IMR-90 (cell line): ENCODE measurements around the gene ABCA12. TPM values are rescaled to one million over a fixed set of nuclear protein-coding genes. Genes with fewer than 3 reads are reported as not detected.

Experiments
- ATAC-seq: fragments of 200-7000 bp; cut with Tn5 transposase; 2 replicates; pipeline ENCODE4 v1.9.1; 2020; ENCODE audit warnings: low read depth, mild to moderate bottlenecking, moderate library complexity
- BruUV-seq: library from RNA; stranded (reverse); fragments of 400-500 nt; replicated peaks from 2 replicates; lab custom pipeline; 2021; lab: Mats Ljungman, UMichigan
- CTCF ChIA-PET: fragments of 300-600 bp; formaldehyde crosslinking; extraction: SDS; loops from one replicate; lab custom pipeline; 2021; ENCODE audit warnings: antibody characterized with exemption; lab: Yijun Ruan, JAX
- POLR2A ChIA-PET: fragments of 300-600 bp; sonication (Branson Sonifier 250); formaldehyde crosslinking; loops from one replicate; lab custom pipeline; 2022; ENCODE audit warnings: antibody characterized with exemption; ENCODE audit not compliant: unreplicated experiment; lab: Charles Lee
- DNase-seq: peaks from one replicate; pipeline ENCODE4 v3.0.0; 2013
- H2AFZ ChIP-seq: replicated peaks from 2 replicates; pipeline ENCODE3; 2013; ENCODE audit warnings: low read length, mild to moderate bottlenecking; ENCODE audit not compliant: poor library complexity
- H2AK5ac ChIP-seq: 2 replicates; pipeline ENCODE4 v1.6.1; 2013; ENCODE audit warnings: low read depth, low read length, inconsistent platforms
- H2AK9ac ChIP-seq: replicated peaks from 2 replicates; pipeline ENCODE3; 2013; ENCODE audit warnings: mild to moderate bottlenecking, low read depth, low read length, moderate library complexity; ENCODE audit not compliant: poor library complexity
- H2BK120ac ChIP-seq: 2 replicates; pipeline ENCODE4 v1.6.1; 2013; ENCODE audit warnings: low read depth, low read length, inconsistent platforms
- H2BK15ac ChIP-seq: 3 replicates; pipeline ENCODE4 v1.6.1; 2013; ENCODE audit warnings: low read depth, low read length, inconsistent platforms
- H2BK20ac ChIP-seq: 2 replicates; pipeline ENCODE4 v1.6.1; 2013; ENCODE audit warnings: low read depth, mild to moderate bottlenecking, inconsistent platforms, low read length, moderate library complexity
- H2BK5ac ChIP-seq: 2 replicates; pipeline ENCODE4 v1.6.1; 2013; ENCODE audit warnings: mild to moderate bottlenecking, low read depth, low read length, inconsistent platforms; ENCODE audit not compliant: poor library complexity, severe bottlenecking
- H3K14ac ChIP-seq: replicated peaks from 2 replicates; pipeline ENCODE4 v1.6.1; 2013; ENCODE audit warnings: low read depth, low read length, inconsistent platforms
- H3K18ac ChIP-seq: 2 replicates; pipeline ENCODE4 v1.6.1; 2013; ENCODE audit warnings: low read depth, low read length, control low read depth
- H3K23ac ChIP-seq: 2 replicates; pipeline ENCODE4 v1.6.1; 2013; ENCODE audit warnings: low read depth, low read length, inconsistent platforms
- H3K27ac ChIP-seq: 2 replicates; pipeline ENCODE4 v1.5.1; 2013; ENCODE audit warnings: mild to moderate bottlenecking, control low read depth, low read length; ENCODE audit not compliant: insufficient read depth
- H3K27me3 ChIP-seq: 2 replicates; pipeline ENCODE4 v1.6.1; 2013; ENCODE audit warnings: low read length; ENCODE audit not compliant: control insufficient read depth, insufficient read depth
- H3K36me3 ChIP-seq: 2 replicates; pipeline ENCODE4 v1.6.1; 2013; ENCODE audit warnings: low read length, mixed read lengths; ENCODE audit not compliant: control insufficient read depth, insufficient read depth
- H3K4ac ChIP-seq: 2 replicates; pipeline ENCODE4 v1.6.1; 2013; ENCODE audit warnings: low read depth, low read length, inconsistent platforms
- H3K4me1 ChIP-seq: 2 replicates; pipeline ENCODE4 v1.6.1; 2013; ENCODE audit warnings: low read length, mixed read lengths; ENCODE audit not compliant: control insufficient read depth, insufficient read depth
- H3K4me2 ChIP-seq: 2 replicates; pipeline ENCODE4 v1.6.1; 2013; ENCODE audit warnings: low read depth, mild to moderate bottlenecking, control low read depth, low read length, moderate library complexity
- H3K4me3 ChIP-seq: 2 replicates; pipeline ENCODE4 v1.5.1; 2013; ENCODE audit warnings: low read depth, mild to moderate bottlenecking, control low read depth, low read length, moderate library complexity; ENCODE audit not compliant: insufficient read depth
- H3K56ac ChIP-seq: 2 replicates; pipeline ENCODE4 v1.6.1; 2013; ENCODE audit warnings: low read length, inconsistent platforms; ENCODE audit not compliant: insufficient read depth; ENCODE audit errors: extremely low read depth
- H3K79me1 ChIP-seq, 2 experiments: 2 replicates each; pipeline ENCODE4 v1.6.1; 2013; ENCODE audit warnings: low read length in 2 of 2, inconsistent platforms in 1 of 2, low read depth in 1 of 2
- H3K9ac ChIP-seq: 2 replicates; pipeline ENCODE4 v1.6.1; 2013; ENCODE audit warnings: low read depth, low read length, control low read depth
- H3K9me1 ChIP-seq: 2 replicates; pipeline ENCODE4 v1.6.1; 2013; ENCODE audit warnings: low read length, inconsistent platforms; ENCODE audit not compliant: insufficient read depth
- H3K9me3 ChIP-seq: 2 replicates; pipeline ENCODE4 v1.6.1; 2013; ENCODE audit warnings: low read length; ENCODE audit not compliant: control insufficient read depth, insufficient read depth
- H4K20me1 ChIP-seq: 2 replicates; pipeline ENCODE4 v1.6.1; 2013; ENCODE audit warnings: low read length, inconsistent platforms; ENCODE audit not compliant: insufficient read depth
- H4K5ac ChIP-seq: 2 replicates; pipeline ENCODE4 v1.6.1; 2013; ENCODE audit warnings: mild to moderate bottlenecking, low read depth, low read length, control low read depth
- H4K8ac ChIP-seq, 2 experiments: 2 replicates each; pipeline ENCODE4 v1.6.1; 2013; ENCODE audit warnings: low read depth in 2 of 2, low read length in 2 of 2, control low read depth in 1 of 2, inconsistent platforms in 1 of 2
- H4K91ac ChIP-seq: 2 replicates; pipeline ENCODE4 v1.6.1; 2013; ENCODE audit warnings: low read depth, low read length, inconsistent platforms; ENCODE audit not compliant: insufficient read depth
- BHLHE40 ChIP-seq: fragments of 150-350 bp; IDR thresholded peaks from 2 replicates; pipeline ENCODE4 v1.6.1; 2016; ENCODE audit warnings: mild to moderate bottlenecking, low read depth, low read length
- CEBPB ChIP-seq: IDR thresholded peaks from 2 replicates; pipeline ENCODE4 v1.6.1; 2012; ENCODE audit warnings: low read depth, low read length, improper control_type of control experiment
- FOS ChIP-seq: fragments of 150-350 bp; IDR thresholded peaks from 2 replicates; pipeline ENCODE4 v1.6.1; 2016; ENCODE audit warnings: low read depth, low read length
- MAFK ChIP-seq: IDR thresholded peaks from 2 replicates; pipeline ENCODE4 v1.6.1; 2012; ENCODE audit warnings: low read depth, low read length, improper control_type of control experiment
- MAZ ChIP-seq: IDR thresholded peaks from 2 replicates; pipeline ENCODE4 v1.6.1; 2012; ENCODE audit warnings: low read depth, mild to moderate bottlenecking, low read length, improper control_type of control experiment, moderate library complexity, borderline replicate concordance
- SMC3 ChIP-seq: fragments of 150-350 bp; IDR thresholded peaks from 2 replicates; pipeline ENCODE4 v1.6.1; 2016; ENCODE audit warnings: low read depth, mild to moderate bottlenecking, antibody characterized with exemption, low read length, moderate library complexity
- WGBS, 2 experiments: methylation state at CpG; one replicate each; pipeline versions ENCODE4 v1.1.5 to v1.1.7; 2013; ENCODE audit warnings: missing lambda C conversion rate in 2 of 2; ENCODE audit not compliant: insufficient read length in 1 of 2; ENCODE audit errors: extremely low coverage in 2 of 2; 5-methylcytosine and 5-hydroxymethylcytosine counted together
- dilution Hi-C: fragments of 300-500 bp; cut with HindIII; formaldehyde crosslinking; loops from one replicate; pipeline ENCODE4 v1.14.3; 2018; ENCODE audit warnings: low sequenced_read_pairs; ENCODE audit not compliant: unreplicated experiment
- in situ Hi-C: fragments of 300-500 bp; cut with MboI; formaldehyde crosslinking; loops from 3 replicates; pipeline ENCODE4 v1.14.3; 2019; ENCODE audit warnings: low sequenced_read_pairs, inconsistent platforms, mixed read lengths
- intact Hi-C: fragments of 100-400 bp; cut with micrococcal nuclease; formaldehyde crosslinking; loops from 2 replicates; pipeline ENCODE4 v1.10.0; 2022
- polyA plus RNA-seq, 3 experiments: library from polyadenylated mRNA; depleted of rRNA; stranded (reverse); fragments of >200 nt; gene quantifications; 2 replicates each; pipeline ENCODE4 v1.2.3, GENCODE V29; 2012; ENCODE audit warnings: low replicate concordance in 1 of 3
- total RNA-seq: library from RNA; depleted of rRNA; stranded (reverse); fragments of >200 nt; gene quantifications from 2 replicates; pipeline ENCODE4 v1.2.3, GENCODE V29; 2012
- TF ChIP-seq, protein P1 (sequence below): fragments of 150-350 bp; IDR thresholded peaks from 2 replicates; pipeline ENCODE4 v1.6.1; 2016; ENCODE audit warnings: low read depth, mild to moderate bottlenecking, low read length, moderate library complexity, borderline replicate concordance

ABCA12 gene
- total and polyA plus RNA-seq, 2 of the 4 experiments (the other 2 are of a cell fraction): under 0.01 TPM; not detected in 1

DNA sequence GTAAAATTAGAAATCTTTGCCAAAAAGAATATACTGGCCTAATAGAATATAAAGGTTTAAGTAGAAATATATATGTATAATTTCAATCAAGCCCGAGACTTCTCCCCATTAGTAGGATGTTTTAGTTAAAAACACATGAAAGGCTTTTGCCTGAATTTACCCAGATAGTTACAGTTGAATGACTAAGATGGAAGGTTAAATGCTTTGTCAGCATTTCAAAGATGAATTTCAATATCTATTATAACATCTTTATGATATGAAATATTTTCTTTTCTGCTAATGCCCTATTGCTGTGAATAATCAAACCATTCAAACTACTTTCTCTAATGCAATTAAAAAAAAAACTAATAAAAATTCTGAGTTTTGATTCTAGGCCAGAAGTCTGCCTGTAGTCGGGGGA lies 18.0 kb upstream of the ABCA12 start:
- CTCF ChIA-PET: no interaction called here
- BruUV-seq: no TSS peak
- H3K79me1 ChIP-seq: no peaks in the 10 kb centered on the region

More for the DNA sequence above, 18.0 kb upstream of the ABCA12 start:
- H3K4me2 ChIP-seq: no peak overlapping the region
- H2BK120ac ChIP-seq: no peak overlapping the region
- no peaks in the 10 kb centered on the region for H4K20me1 ChIP-seq
- intact Hi-C loops (no loop called here), in situ Hi-C loops (no loop called here), dilution Hi-C loops (no loop called here)
- H3K9me3 ChIP-seq: no peaks in the 10 kb centered on the region
- no peak overlapping the region for H3K4ac ChIP-seq
- H2AFZ ChIP-seq: no peak overlapping the region
- H2AK5ac ChIP-seq: no peak overlapping the region
- H2AK9ac ChIP-seq: no peak overlapping the region
- no peak overlapping the region for H3K27ac ChIP-seq
- no peak overlapping the region for H2BK20ac ChIP-seq
- no CpG with 5 or more reads among the region's 2 CpGs for WGBS, 2 experiments
- DNase-seq (no peak), ATAC-seq (no peak)
- H3K23ac ChIP-seq: no peak overlapping the region
- no peak overlapping the region for H3K56ac ChIP-seq
- POLR2A ChIA-PET: no interaction called here
- no peaks in the 10 kb centered on the region for H3K4me1 ChIP-seq
- H2BK15ac ChIP-seq: no peak overlapping the region
- no peaks in the 10 kb centered on the region for H3K9me1 ChIP-seq
- no peak overlapping the region for H4K5ac ChIP-seq
- H4K91ac ChIP-seq: no peak overlapping the region
- TF ChIP-seq FOS: no peak
- no peak for TF ChIP-seq BHLHE40
- no peak for TF ChIP-seq MAZ
- TF ChIP-seq, protein P1, sequence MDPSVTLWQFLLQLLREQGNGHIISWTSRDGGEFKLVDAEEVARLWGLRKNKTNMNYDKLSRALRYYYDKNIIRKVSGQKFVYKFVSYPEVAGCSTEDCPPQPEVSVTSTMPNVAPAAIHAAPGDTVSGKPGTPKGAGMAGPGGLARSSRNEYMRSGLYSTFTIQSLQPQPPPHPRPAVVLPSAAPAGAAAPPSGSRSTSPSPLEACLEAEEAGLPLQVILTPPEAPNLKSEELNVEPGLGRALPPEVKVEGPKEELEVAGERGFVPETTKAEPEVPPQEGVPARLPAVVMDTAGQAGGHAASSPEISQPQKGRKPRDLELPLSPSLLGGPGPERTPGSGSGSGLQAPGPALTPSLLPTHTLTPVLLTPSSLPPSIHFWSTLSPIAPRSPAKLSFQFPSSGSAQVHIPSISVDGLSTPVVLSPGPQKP: no peak
- TF ChIP-seq SMC3: no peak
- TF ChIP-seq MAFK: peak; percentile 94
- TF ChIP-seq CEBPB: no peak
- H3K4me3 ChIP-seq: no peak overlapping the region
- no peak overlapping the region for H3K14ac ChIP-seq
- H3K18ac ChIP-seq: no peak overlapping the region
- H4K8ac ChIP-seq: no peak overlapping the region
- no peak overlapping the region for H2BK5ac ChIP-seq
- H3K27me3 ChIP-seq: no peaks in the 10 kb centered on the region
- no peak overlapping the region for H3K9ac ChIP-seq
- no peaks in the 10 kb centered on the region for H3K36me3 ChIP-seq
